OCI-LY7 (cell line): ENCODE results near the gene KEL.

Experiments
- CTCF ChIP-seq: fragments of 200-600 bp; sonication (generic); conservative IDR thresholded peaks from 2 replicates; pipeline ENCODE4 v1.5.1; 2014; ENCODE audit warnings: mild to moderate bottlenecking, antibody characterized with exemption, low read length, moderate library complexity, mixed read lengths
- EZH2phosphoT487 ChIP-seq: fragments of 200-600 bp; sonication (generic); IDR thresholded peaks from 2 replicates; pipeline ENCODE4 v1.6.1; 2018; ENCODE audit warnings: low read depth, borderline replicate concordance, mild to moderate bottlenecking, mixed run types, antibody characterized with exemption, low read length, moderate library complexity, mixed read lengths

DNA sequence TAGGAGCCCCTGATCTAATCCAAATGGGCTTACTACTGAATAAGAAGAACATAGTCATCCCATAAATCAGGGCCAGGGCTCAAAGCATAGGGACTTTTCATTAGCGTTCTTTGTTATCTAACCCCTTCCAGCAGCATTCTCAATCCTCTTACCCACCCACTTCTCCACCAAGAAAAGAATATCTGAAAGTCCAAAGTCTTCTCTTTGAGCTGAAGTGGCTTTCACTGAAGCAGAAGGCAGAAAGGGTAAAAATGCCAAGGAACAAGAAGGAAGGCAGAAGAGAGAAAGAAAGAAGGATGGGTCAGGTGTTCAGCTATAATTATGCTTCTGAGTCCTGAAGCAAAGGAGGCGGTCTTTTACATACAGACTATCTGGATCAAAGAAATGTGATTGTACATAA lies 38.8 kb downstream of the KEL start:
- TF ChIP-seq CTCF (no peak), EZH2phosphoT487 (no peak)
